ENCODE data around the gene MC1R.

DNA sequence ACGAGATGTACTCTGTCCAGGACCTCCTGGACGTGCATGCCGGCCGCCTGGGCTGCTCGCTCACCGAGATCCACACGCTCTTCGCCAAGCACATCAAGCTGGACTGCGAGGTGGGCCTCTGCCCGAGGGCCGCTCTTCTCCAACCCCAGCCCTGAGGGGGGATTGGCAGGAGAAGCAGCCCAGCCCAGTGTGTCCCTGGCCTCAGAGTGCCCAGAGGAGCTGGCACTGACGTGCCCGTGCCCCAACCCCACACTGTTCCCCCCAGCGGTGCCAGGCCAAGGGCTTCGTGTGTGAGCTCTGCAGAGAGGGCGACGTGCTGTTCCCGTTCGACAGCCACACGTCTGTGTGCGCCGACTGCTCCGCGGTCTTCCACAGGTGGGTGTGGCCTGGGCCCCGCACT, 45.5 kb downstream of the MC1R start:
- TF ChIP-seq, protein P1, sequence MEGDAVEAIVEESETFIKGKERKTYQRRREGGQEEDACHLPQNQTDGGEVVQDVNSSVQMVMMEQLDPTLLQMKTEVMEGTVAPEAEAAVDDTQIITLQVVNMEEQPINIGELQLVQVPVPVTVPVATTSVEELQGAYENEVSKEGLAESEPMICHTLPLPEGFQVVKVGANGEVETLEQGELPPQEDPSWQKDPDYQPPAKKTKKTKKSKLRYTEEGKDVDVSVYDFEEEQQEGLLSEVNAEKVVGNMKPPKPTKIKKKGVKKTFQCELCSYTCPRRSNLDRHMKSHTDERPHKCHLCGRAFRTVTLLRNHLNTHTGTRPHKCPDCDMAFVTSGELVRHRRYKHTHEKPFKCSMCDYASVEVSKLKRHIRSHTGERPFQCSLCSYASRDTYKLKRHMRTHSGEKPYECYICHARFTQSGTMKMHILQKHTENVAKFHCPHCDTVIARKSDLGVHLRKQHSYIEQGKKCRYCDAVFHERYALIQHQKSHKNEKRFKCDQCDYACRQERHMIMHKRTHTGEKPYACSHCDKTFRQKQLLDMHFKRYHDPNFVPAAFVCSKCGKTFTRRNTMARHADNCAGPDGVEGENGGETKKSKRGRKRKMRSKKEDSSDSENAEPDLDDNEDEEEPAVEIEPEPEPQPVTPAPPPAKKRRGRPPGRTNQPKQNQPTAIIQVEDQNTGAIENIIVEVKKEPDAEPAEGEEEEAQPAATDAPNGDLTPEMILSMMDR (IDR thresholded peaks at IDR 0.05; ENCODE audit: borderline replicate concordance, extremely low read depth, low read length, poor library complexity, severe bottlenecking): no peak
- no peak for TF ChIP-seq EZH2 (IDR thresholded peaks at IDR 0.05; ENCODE audit: borderline replicate concordance, low read depth, low read length, severe bottlenecking)

Data from DND-41 (cell line).